Endothelial cell of hepatic sinusoid (primary cell): ENCODE results near the gene SLC35A4.
"Not testable (repeated sequence)": the region's sequence is repeated elsewhere in the genome, so short reads cannot be mapped to it uniquely, and the experiment has no call there.

Experiments used
- in situ Hi-C: cut with HindIII; loops from 2 replicates; pipeline ENCODE4 v1.10.0; 2017; ENCODE audit warnings: low sequenced_read_pairs

Gene SLC35A4

GRCh38 chr5:140588311-140589070, 23.9 kb downstream of the SLC35A4 start:
- in situ Hi-C loops: no loop called here

- in situ Hi-C loops: no loop called here
Measured at GRCh38 chr5:140590861-140591260, 26.2 kb downstream of the SLC35A4 start.

GRCh38 chr5:140591747-140592372, 27.2 kb downstream of the SLC35A4 start:
- in situ Hi-C loops: no loop called here

- in situ Hi-C loops: not testable (repeated sequence)
Measured at GRCh38 chr5:140593070-140593469, 28.4 kb downstream of the SLC35A4 start.

DNA sequence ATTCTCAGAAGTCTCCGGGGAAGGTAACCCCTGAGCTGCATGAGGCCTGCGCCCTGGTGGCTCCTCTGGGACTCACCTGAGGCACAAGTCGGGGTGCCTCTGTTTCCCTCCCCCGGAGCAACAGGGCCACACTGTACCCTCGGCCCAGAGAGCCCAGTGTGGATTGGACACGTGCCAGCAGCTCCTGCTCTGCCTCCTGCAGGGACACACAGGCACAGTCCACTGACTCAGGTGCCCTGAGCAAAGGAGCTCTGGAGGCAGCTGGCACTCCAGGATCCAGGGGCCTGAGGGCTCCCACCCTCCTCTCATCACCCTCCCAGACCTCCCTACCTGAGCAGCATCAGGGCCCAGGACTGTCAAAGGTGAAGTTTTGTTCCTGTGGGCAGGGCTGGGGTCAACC, 29.5 kb downstream of the SLC35A4 start:
- in situ Hi-C loops: no loop called here

DNA sequence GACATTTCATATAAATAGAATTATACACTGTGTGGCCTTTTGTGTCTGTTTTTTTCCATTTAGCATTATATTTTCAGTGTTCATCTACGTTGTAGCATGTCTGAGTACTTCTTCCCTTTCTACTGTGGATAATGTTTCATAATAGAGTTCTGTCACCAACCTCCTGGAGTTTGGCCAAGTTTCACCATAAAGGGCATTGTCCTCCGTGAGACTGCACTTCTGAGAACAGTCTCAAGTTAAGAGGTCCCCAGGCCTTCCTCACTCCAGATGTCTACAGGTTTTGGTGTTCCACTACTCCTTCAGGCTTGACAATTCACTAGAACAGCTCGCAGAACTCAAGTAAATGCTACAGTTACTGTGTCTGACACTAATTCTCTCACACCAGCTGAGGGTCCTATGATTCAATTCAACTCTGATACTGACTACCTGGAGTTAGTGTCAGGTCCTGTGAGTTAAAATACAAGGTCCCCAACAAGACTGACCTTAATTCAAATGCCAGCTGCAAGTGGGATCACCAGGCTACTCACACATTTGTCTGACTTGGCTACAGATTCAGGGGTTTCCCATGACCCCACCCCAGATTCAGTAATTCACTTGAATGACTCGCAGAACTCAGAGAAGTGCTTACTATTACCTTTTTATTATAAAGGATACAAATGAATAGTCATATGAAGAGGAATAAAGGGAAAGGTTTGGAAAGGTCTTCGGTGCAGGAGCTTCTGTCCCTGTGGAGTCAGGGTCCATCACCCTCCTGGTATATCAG, 31.1 kb downstream of the SLC35A4 start:
- in situ Hi-C loops: no loop called here

DNA sequence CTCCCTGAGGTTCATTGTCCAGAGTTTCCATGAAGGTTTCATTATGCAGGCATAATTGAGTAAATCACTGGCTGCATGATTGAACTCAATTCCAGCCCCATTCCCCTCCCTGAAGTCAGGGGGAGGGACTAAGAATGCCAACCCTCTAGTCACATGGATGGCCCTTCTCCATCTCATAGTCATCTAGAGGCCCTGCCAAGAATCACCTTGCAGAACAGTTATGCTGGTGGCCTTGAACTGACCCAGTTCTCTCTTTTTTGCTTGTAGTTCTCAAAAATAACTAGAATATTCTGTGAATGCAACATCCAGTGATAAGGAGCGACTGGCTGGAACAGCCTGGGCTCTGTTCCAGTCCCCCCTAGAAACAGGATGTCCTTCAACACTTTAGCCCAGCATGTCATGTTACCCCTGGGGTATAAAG, 31.7 kb downstream of the SLC35A4 start:
- in situ Hi-C loops: no loop called here

GRCh38 chr5:140598836-140599235, 34.2 kb downstream of the SLC35A4 start:
- in situ Hi-C loops: no loop called here

GRCh38 chr5:140600096-140600495, 35.5 kb downstream of the SLC35A4 start:
- in situ Hi-C loops: no loop called here

- in situ Hi-C loops: no loop called here
Measured at GRCh38 chr5:140602147-140602546, 37.5 kb downstream of the SLC35A4 start.

DNA sequence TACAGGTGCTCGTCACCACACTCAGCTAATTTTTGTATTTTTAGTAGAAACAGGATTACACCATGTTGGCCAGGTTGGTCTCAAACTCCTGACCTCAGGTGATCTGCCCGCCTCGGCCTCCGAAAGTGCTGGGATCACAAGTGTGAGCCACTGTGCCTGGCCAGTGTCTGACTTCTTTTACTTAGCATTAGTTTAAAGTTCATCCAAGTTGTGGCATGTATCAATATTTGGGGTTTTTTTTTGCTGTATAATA, 38.7 kb downstream of the SLC35A4 start:
- in situ Hi-C loops: not testable (repeated sequence)

DNA sequence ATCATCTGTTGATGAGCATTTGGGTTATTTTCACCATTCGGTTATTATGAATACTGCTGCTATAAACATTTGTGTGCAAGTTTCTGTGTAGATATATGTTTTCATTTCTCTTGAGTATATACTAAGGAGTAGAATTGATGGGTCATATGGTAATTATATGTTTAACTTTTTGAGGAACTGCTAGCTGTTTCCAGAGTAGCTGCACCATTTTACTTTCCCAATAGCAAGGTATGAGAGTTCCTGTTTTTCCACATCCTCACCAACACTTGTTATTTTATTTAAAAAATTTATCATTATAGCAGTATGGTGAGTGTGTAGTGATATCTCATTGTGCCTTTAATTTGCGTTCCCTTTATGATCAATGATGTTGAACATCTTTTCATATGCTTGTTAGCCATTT, 39.1 kb downstream of the SLC35A4 start:
- in situ Hi-C loops: no loop called here

- in situ Hi-C loops: no loop called here
Measured at GRCh38 chr5:140605879-140606278, 41.3 kb downstream of the SLC35A4 start.

- in situ Hi-C loops: no loop called here
Measured at GRCh38 chr5:140607031-140607430, 42.4 kb downstream of the SLC35A4 start.

DNA sequence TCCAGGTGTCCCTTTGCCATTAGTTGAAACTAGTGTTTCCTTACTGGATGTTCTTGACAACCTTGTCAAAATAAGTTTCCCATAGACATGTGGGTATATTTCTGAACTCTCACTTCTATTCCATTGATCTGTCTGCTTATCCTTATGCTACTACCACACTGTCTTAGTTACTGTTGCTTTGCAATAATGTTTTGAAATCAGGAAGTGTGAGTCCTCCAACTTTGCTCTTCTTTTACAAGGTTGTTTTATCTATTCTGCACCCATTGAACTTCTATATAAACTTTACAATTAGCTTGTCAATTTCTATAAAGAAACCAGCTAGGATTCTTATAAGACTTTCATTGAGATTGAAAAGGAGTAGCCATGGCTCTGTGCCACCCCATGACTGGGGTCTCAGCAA, 44.1 kb downstream of the SLC35A4 start:
- in situ Hi-C loops: no loop called here

DNA sequence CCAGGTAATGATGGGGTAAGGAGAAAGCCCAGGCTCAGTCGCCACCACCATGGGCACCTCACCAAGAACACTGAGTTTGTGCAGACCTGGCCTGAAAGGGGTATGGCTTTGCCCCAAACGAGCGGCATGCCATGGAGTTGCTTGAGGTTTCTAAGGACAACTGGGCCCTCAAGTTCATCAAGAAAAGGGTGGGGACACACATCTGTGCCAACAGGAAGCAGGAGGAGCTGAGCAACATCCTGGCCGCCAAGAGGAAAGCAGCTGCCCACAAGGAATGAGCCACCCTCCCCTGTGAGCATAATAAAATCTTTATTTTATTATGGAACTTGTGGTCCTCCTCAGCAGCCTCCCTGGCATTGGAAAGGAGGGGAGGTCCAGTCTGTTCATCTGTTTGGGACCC, 44.5 kb downstream of the SLC35A4 start:
- in situ Hi-C loops: no loop called here

DNA sequence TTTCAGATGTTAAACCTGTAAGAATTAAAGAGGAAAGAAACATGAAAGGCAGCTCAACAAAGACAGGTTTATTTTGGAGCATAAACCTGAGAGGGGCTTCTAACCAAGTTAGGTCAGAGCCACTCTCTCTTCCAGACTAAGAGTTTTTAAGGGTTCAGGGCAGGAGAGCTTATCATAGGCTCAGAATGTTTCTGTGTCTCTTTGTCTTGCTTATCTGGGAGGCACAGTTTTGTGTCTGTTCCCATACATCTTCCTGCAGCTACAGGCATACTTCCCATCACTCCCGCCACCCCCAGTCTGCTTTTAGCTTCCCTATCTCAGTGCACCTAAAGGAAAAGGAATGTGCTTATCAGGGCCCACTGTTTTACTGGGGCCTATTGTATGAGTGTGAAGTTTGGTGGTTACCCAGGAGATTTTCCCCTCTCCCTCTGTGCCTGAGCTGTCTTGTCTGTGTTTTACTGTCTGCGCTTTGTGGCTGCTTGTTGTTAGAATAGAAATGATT, 46.4 kb downstream of the SLC35A4 start:
- in situ Hi-C loops: no loop called here
